Natural killer cell (primary cell): ENCODE measurements around the gene FAM199X. TPM values are rescaled to one million over a fixed set of nuclear protein-coding genes. Genes with fewer than 3 reads are reported as not detected.

Experiments used
- ATAC-seq, 3 donors: fragments of 150-1000 bp in 2 of 3; fragments of 200-7000 bp in 1 of 3; cut with Tn5 transposase; 1 replicate in 1 of 3; 2 replicates in 2 of 3; pipeline ENCODE4 v1.10.0; 2021; ENCODE audit warnings: mild to moderate bottlenecking in 2 of 3, moderate library complexity in 2 of 3
- DNase-seq, 2 donors: peaks; one replicate each; pipeline versions ENCODE4 v3.0.0 to v3.0.0-alpha.2; 2013 to 2021; ENCODE audit warnings: mixed read lengths in 1 of 2
- H3K27ac ChIP-seq: one replicate; pipeline ENCODE4 v1.5.1; 2013; ENCODE audit warnings: mild to moderate bottlenecking, low read length
- H3K27me3 ChIP-seq: one replicate; pipeline ENCODE4 v1.6.1; 2013; ENCODE audit warnings: low read length; ENCODE audit not compliant: control insufficient read depth, insufficient read depth
- H3K36me3 ChIP-seq: one replicate; pipeline ENCODE4 v1.6.1; 2013; ENCODE audit warnings: low read length; ENCODE audit not compliant: control insufficient read depth, insufficient read depth
- H3K4me1 ChIP-seq: one replicate; pipeline ENCODE4 v1.6.1; 2013; ENCODE audit warnings: low read length; ENCODE audit not compliant: control insufficient read depth, insufficient read depth
- H3K4me3 ChIP-seq: one replicate; pipeline ENCODE4 v1.5.1; 2013; ENCODE audit warnings: low read length
- H3K9me3 ChIP-seq: one replicate; pipeline ENCODE4 v1.6.1; 2013; ENCODE audit warnings: low read length; ENCODE audit not compliant: control insufficient read depth, insufficient read depth
- H3K27ac Mint-ChIP-seq, 2 donors: one replicate each; pipeline ENCODE4 v1.8.0; 2022; ENCODE audit warnings: mild to moderate bottlenecking in 2 of 2, mixed read lengths in 2 of 2, moderate library complexity in 1 of 2
- H3K27me3 Mint-ChIP-seq, 2 donors: one replicate each; pipeline ENCODE4 v1.8.0; 2022; ENCODE audit warnings: low read depth in 2 of 2, mixed read lengths in 2 of 2
- H3K36me3 Mint-ChIP-seq: one replicate; pipeline ENCODE4 v1.8.0; 2022; ENCODE audit warnings: mixed read lengths
- H3K4me1 Mint-ChIP-seq, 2 donors: one replicate each; pipeline ENCODE4 v1.8.0; 2022; ENCODE audit warnings: mixed read lengths in 2 of 2
- H3K4me3 Mint-ChIP-seq: one replicate; pipeline ENCODE4 v1.8.0; 2022; ENCODE audit warnings: mild to moderate bottlenecking, moderate library complexity, mixed read lengths
- H3K9me3 Mint-ChIP-seq, 2 donors: one replicate each; pipeline ENCODE4 v1.8.0; 2022; ENCODE audit warnings: mixed read lengths in 2 of 2
- CTCF ChIP-seq: fragments of 200-600 bp; IDR thresholded peaks from one replicate; pipeline ENCODE4 v1.8.0; 2022; ENCODE audit warnings: antibody characterized with exemption
- WGBS: methylation state at CpG from one replicate; pipeline ENCODE4 v1.1.7; 2013; ENCODE audit warnings: missing lambda C conversion rate; ENCODE audit not compliant: insufficient coverage; 5-methylcytosine and 5-hydroxymethylcytosine counted together
- intact Hi-C: fragments of 100-400 bp; cut with micrococcal nuclease; formaldehyde crosslinking; loops from one replicate; pipeline ENCODE4 v1.14.2; 2022
- total RNA-seq, 4 donors: library from RNA; stranded (reverse); fragments of 120-200 nt in 1 of 4; gene quantifications; one replicate each; pipeline versions ENCODE4 v1.2.3 to v1.2.4, GENCODE V29; 2013 to 2022

Gene FAM199X
- total RNA-seq, 3 donors from 2014 or later (not counting 1 experiment from before 2014, with no cell fraction given): 31.9 to 35.9 (median 32.6) TPM

- no peak overlapping the region for H3K27ac ChIP-seq
- 100% methylated on average over 1 of the region's 1 CpG for WGBS
- Mint-ChIP-seq H3K4me1 (peaks cover 28 to 34% of the 10 kb centered on the region in 2 donors), H3K4me3 (peak overlapping the region; percentile 6), H3K27ac (peak overlapping the region in 1 of 2 donors; percentile 58), H3K9me3 (no peaks in the 10 kb centered on the region), H3K27me3 (no peaks in the 10 kb centered on the region), H3K36me3 (no peaks in the 10 kb centered on the region)
- H3K36me3 ChIP-seq: peaks cover 2% of the 10 kb centered on the region
- intact Hi-C loops: loop anchor here (1.0 to 2.0 kb wide), 2 partner anchors 37 to 289 kb away; no protein-coding TSS in a partner anchor
- peaks cover 20% of the 10 kb centered on the region for H3K4me1 ChIP-seq
- TF ChIP-seq CTCF: no peak
- no peaks in the 10 kb centered on the region for H3K27me3 ChIP-seq
- no peak for DNase-seq
- ATAC-seq: no peak
- no peak overlapping the region for H3K4me3 ChIP-seq
- no peaks in the 10 kb centered on the region for H3K9me3 ChIP-seq
These were observed 30.6 kb upstream of the FAM199X start for GRCh38 chrX:104135677-104136076.

- WGBS: 28% methylated on average over 9 of the region's 10 CpGs
- H3K36me3 ChIP-seq: no peaks in the 10 kb centered on the region
- no peaks in the 10 kb centered on the region for H3K27me3 ChIP-seq
- TF ChIP-seq CTCF: peak; percentile 71
- Mint-ChIP-seq H3K27ac (no peak overlapping the region), H3K4me1 (peaks cover 28 to 40% of the 10 kb centered on the region in 2 donors), H3K9me3 (no peaks in the 10 kb centered on the region), H3K36me3 (no peaks in the 10 kb centered on the region), H3K27me3 (no peaks in the 10 kb centered on the region), H3K4me3 (no peak overlapping the region)
- H3K4me3 ChIP-seq: no peak overlapping the region
- peaks cover 20% of the 10 kb centered on the region for H3K4me1 ChIP-seq
- DNase-seq (peak; percentile 33 to 84), ATAC-seq (peak; percentile 74 to 82 (median 78))
- H3K9me3 ChIP-seq: no peaks in the 10 kb centered on the region
- H3K27ac ChIP-seq: no peak overlapping the region
- intact Hi-C loops: loop anchor here (1.0 to 2.0 kb wide), 2 partner anchors 38 to 290 kb away; no protein-coding TSS in a partner anchor
These were observed 29.8 kb upstream of the FAM199X start for GRCh38 chrX:104136241-104137019.

- Mint-ChIP-seq H3K27me3 (no peaks in the 10 kb centered on the region), H3K4me1 (peaks cover 28 to 43% of the 10 kb centered on the region in 2 donors), H3K4me3 (no peak overlapping the region), H3K36me3 (no peaks in the 10 kb centered on the region), H3K27ac (no peak overlapping the region), H3K9me3 (no peaks in the 10 kb centered on the region)
- peak in 1 of 2 donors; percentile 28 for DNase-seq
- H3K27ac ChIP-seq: no peak overlapping the region
- no peak overlapping the region for H3K4me3 ChIP-seq
- peaks cover 20% of the 10 kb centered on the region for H3K4me1 ChIP-seq
- H3K9me3 ChIP-seq: no peaks in the 10 kb centered on the region
- TF ChIP-seq CTCF: no peak
- intact Hi-C loops: loop anchor here (2.0 kb wide), 1 partner anchor 291 kb away; no protein-coding TSS in a partner anchor
- ATAC-seq: no peak
- H3K27me3 ChIP-seq: no peaks in the 10 kb centered on the region
- no peaks in the 10 kb centered on the region for H3K36me3 ChIP-seq
- WGBS: 95% methylated on average over 3 of the region's 3 CpGs
These were observed 28.8 kb upstream of the FAM199X start for GRCh38 chrX:104137496-104137895.
